Endometrial microvascular endothelial cells (primary cell): ENCODE data around the gene SEL1L. TPM values are rescaled to one million over a fixed set of nuclear protein-coding genes. Genes with fewer than 3 reads are reported as not detected.
"Not testable (repeated sequence)": the region's sequence is repeated elsewhere in the genome, so short reads cannot be mapped to it uniquely, and the experiment has no call there.

Source experiments
- in situ Hi-C: cut with HindIII; loops from 2 replicates; pipeline ENCODE4 v1.10.0; 2017; ENCODE audit warnings: low sequenced_read_pairs, low pct_unique_long_range_greater_than_20kb; ENCODE audit errors: inconsistent ontology term
- total RNA-seq: library from RNA; depleted of rRNA; stranded (reverse); fragments of >200 nt; gene quantifications from one replicate; pipeline ENCODE4 v1.2.3, GENCODE V29; 2015; ENCODE audit errors: inconsistent ontology term

The SEL1L gene
- total RNA-seq, 1 donor from 2014 or later: 45.3 TPM

- in situ Hi-C loops: no loop called here
Observed at GRCh38 chr14:81534510-81535074, 939 bp upstream of the SEL1L start.

GRCh38 chr14:81533212-81533535 lies 479 bp downstream of the SEL1L start:
- in situ Hi-C loops: no loop called here

DNA sequence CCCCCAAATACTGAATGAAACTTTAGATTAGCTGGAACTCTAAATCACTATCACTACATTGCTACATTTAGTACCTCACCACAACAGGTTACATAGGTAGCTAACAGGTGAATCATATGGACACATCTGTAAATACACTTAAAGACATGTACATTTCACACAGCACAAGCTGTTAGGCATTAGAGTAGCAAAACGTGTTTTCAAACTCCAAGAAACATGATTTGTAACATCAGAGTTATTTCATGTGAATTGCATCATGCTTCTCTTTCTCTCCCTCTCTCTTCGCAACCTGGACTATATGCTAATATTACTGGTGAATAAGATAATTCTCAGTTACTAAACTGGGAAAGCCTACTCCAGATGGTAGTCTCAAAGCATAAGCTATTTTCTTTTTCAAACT lies 4.3 kb downstream of the SEL1L start:
- in situ Hi-C loops: no loop called here

GRCh38 chr14:81525129-81525528 lies 8.5 kb downstream of the SEL1L start:
- in situ Hi-C loops: no loop called here

- in situ Hi-C loops: no loop called here
Observed at GRCh38 chr14:81523616-81524015, 10.0 kb downstream of the SEL1L start.

- in situ Hi-C loops: no loop called here
Observed at GRCh38 chr14:81523016-81523415, 10.6 kb downstream of the SEL1L start.

DNA sequence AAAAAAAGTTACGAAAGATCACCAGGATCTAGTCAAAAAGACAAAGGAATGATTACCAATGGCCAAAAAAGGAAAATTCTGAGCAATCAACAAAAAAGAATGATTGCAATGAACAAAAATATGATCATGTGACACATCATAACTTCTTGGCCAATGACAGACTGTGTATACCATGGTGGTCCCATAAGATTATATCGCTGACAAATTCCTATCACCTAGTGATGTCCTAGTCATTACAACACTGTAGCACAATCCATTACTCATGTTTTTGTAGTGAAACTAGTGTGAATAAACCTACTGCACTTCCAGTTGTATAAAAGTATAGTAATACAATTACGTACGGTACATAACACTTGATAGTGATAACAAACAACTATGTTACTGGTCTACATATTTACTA lies 12.3 kb downstream of the SEL1L start:
- in situ Hi-C loops: no loop called here

DNA sequence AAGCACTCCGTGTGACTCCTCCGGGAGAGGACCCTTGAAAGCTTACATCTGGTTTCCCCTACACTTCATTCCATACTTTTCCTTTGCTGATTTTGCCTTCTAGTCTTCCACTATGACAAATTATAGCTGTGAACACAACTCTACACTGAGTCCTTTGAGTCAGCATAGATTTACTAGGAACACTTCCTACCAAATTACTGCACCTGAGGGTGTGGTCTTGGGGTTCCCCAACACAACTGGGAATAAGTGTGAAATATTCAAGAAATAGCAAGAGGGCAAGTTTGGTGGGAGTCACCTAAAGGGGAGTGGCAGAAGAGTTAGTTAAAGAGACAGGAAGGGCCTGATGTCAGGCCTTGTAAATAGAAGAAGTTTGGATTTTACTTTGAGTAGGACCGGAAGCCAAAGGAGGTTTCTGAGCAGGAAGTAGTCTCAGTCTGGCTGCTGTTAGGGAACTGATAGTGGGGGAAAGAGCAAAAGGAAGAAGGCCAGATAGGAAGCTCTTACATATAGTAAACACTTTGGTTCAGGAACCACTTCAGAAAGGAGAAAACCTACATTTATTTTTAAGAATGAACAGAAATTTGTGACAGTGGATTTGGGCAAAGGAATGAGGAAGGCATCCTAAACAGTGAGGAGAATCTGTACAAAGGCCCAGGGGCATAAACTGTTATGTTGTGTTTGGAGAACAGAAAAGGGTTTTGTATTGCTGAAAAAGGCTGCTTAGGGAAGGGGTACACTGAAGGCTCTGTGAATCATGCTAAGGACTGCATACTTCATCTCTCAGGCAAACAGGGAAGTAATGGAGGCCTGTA lies 14.2 kb downstream of the SEL1L start:
- in situ Hi-C loops: no loop called here

DNA sequence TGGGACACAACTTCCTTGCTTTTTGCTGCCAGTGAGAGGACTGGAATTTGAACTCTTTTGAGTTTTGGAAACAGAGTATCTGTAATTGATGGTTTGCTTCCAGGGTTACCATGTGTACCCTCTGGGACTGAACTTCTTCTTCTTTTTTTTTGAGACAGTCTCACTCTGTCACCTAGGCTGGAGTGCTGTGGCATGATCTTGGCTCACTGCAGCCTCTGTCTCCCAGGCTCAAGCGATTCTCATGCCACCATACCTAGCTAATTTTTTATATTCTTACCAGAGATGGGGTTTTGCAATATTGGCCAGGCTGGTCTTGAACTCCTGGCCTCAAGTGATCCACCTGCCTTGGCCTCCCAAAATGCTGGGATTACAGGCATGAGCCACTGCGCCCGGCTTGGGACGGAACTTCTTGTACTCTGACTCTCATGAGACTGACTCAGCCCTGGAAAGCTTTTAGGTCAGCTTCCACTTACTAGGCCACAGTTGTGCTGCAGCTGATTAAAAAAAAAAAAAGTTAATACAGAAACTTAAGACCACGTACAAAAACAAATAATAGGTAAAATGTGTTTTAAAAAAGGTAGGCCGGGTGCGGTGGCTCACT lies 15.8 kb downstream of the SEL1L start:
- in situ Hi-C loops: no loop called here

- in situ Hi-C loops: no loop called here
Observed at GRCh38 chr14:81516986-81517797, 16.5 kb downstream of the SEL1L start.

- in situ Hi-C loops: not testable (repeated sequence)
Observed at GRCh38 chr14:81515927-81516326, 17.7 kb downstream of the SEL1L start.

GRCh38 chr14:81512826-81513225 lies 20.8 kb downstream of the SEL1L start:
- in situ Hi-C loops: not testable (repeated sequence)

- in situ Hi-C loops: no loop called here
Observed at GRCh38 chr14:81511111-81511904, 22.3 kb downstream of the SEL1L start.

DNA sequence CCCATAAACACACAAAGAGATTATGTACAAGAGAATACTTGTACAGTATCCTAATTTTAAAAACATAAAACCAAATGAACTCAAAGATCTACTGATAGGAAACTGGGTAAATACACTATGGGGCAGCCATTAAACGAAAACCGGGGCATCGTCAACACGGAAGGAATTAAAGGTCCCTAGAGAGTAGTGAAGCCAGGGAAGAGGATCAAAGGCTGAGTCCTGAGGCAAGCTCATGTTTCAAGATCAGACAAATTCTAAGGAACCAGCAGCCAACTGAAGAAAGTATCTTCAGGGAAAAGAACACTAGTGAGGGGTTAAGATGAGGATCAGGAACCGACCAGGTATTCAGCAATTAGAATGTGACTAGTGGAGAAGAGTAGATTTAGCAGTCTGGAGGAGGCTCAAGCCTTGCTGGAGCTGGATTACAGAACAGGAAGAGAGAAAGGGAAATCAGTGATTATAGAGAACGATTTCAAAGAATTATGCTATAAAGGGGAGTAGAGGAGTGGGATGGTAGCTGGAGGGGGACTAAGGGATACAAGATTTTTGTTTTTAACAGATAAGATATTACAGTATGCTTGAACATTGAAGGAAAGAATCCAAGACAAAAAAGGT lies 23.7 kb downstream of the SEL1L start:
- in situ Hi-C loops: no loop called here

- in situ Hi-C loops: no loop called here
Observed at GRCh38 chr14:81509321-81509720, 24.3 kb downstream of the SEL1L start.

GRCh38 chr14:81506487-81506886 lies 27.2 kb downstream of the SEL1L start:
- in situ Hi-C loops: no loop called here

DNA sequence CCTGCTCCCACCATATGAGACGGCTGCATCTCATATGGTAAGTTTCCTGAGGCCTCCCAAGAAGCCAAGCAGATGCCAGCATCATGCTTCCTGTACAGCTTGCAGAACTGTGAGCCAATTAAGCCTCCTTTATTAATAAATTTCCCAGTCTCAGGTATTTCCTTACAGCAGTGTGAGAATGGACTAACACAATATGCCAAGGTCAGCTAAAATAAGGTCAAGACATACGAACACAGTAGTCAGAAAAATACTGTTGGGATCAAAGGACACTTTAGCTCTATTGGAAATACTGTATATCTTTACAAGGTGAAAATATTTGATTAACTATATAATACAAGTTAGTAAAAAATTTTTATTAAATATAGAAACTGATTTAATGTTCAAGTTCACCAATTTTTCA lies 28.8 kb downstream of the SEL1L start:
- in situ Hi-C loops: no loop called here

DNA sequence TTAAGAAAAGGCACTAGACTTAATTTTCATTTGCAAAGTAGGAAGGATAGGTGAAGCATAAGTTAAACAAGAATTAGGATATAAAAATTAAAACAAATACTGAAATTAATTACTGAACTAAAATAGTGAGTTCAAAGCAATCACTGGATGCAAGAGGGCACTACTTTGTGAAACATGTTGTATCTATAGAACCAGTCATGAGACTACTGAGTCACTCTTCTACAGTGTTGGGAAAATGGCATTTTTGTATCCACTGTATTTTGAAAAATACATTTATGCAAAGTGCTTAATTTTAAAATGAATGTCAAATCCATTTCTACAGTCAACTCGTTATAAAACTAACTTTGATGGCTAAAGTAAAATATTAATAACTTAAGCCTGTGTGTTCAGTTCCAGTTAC lies 47.9 kb downstream of the SEL1L start:
- in situ Hi-C loops: no loop called here
